T47D (cell line): ENCODE results near the gene CSNK1D.

Experiments
- DNase-seq, 2 experiments: peaks; one replicate each; pipeline versions ENCODE4 v3.0.0 to v3.0.0-alpha.2; 2011 to 2012; ENCODE audit warnings: low read depth in 1 of 2, low spot score in 1 of 2
- JUND ChIP-seq: IDR thresholded peaks from 2 replicates; pipeline ENCODE4 v1.6.1; 2012; ENCODE audit warnings: low read depth
- in situ Hi-C: cut with HindIII; loops from 2 replicates; pipeline ENCODE4 v1.10.0; 2016; ENCODE audit warnings: low sequenced_read_pairs, low pct_unique_long_range_greater_than_20kb

CSNK1D gene

GRCh38 chr17:82297280-82297713, 23.8 kb upstream of the CSNK1D start:
- in situ Hi-C loops, result no loop called here
- no peak for DNase-seq
- no peak for TF ChIP-seq JUND

- no peak for DNase-seq
- in situ Hi-C loops, result no loop called here
- TF ChIP-seq JUND, result no peak
Measured at GRCh38 chr17:82296511-82297279, 23.2 kb upstream of the CSNK1D start.

GRCh38 chr17:82295472-82295814, 21.9 kb upstream of the CSNK1D start:
- no peak for DNase-seq
- in situ Hi-C loops, result no loop called here
- no peak for TF ChIP-seq JUND

GRCh38 chr17:82294064-82294773, 20.7 kb upstream of the CSNK1D start:
- TF ChIP-seq JUND, result no peak
- in situ Hi-C loops, result no loop called here
- no peak for DNase-seq

- TF ChIP-seq JUND, result no peak
- peak; percentile 99 to 100 for DNase-seq
- in situ Hi-C loops, result no loop called here
Measured at GRCh38 chr17:82292251-82293154, 19.0 kb upstream of the CSNK1D start.

GRCh38 chr17:82291582-82292250, 18.2 kb upstream of the CSNK1D start:
- DNase-seq, result no peak
- no peak for TF ChIP-seq JUND
- in situ Hi-C loops, result no loop called here

- in situ Hi-C loops, result no loop called here
- TF ChIP-seq JUND, result no peak
- peak in 1 of 2 experiments; percentile 94 for DNase-seq
Measured at GRCh38 chr17:82287868-82288801, 14.6 kb upstream of the CSNK1D start.

GRCh38 chr17:82287013-82287867, 13.7 kb upstream of the CSNK1D start:
- no peak for DNase-seq
- TF ChIP-seq JUND, result no peak
- in situ Hi-C loops, result no loop called here

- in situ Hi-C loops, result no loop called here
- no peak for DNase-seq
- no peak for TF ChIP-seq JUND
Measured at GRCh38 chr17:82285141-82285540, 11.6 kb upstream of the CSNK1D start.

GRCh38 chr17:82283208-82283749, 9.8 kb upstream of the CSNK1D start:
- in situ Hi-C loops, result no loop called here
- peak in 1 of 2 experiments; percentile 49 for DNase-seq
- no peak for TF ChIP-seq JUND
